ENCODE measurements around the gene CSRNP2.

The CSRNP2 gene

GRCh38 chr12:51083126-51083833, at the start of gene CSRNP2:
Gene CSRNP2 (minus strand): TSS chr12:51083596. CDS start chr12:51076561, 7,035 bp downstream.
- Histone ChIP-seq H3K27ac (peak within 1 kb of the TSS; percentile 95), H3K36me3 (replicated peaks) (no peaks in the 10 kb centered on the region), H3K27me3 (replicated peaks) (no peaks in the 10 kb centered on the region), H3K4me3 (ENCODE audit: low read depth, low read length) (peak within 1 kb of the TSS; percentile 91)
- peak; percentile 96 for DNase-seq
- TF ChIP-seq, protein P1, sequence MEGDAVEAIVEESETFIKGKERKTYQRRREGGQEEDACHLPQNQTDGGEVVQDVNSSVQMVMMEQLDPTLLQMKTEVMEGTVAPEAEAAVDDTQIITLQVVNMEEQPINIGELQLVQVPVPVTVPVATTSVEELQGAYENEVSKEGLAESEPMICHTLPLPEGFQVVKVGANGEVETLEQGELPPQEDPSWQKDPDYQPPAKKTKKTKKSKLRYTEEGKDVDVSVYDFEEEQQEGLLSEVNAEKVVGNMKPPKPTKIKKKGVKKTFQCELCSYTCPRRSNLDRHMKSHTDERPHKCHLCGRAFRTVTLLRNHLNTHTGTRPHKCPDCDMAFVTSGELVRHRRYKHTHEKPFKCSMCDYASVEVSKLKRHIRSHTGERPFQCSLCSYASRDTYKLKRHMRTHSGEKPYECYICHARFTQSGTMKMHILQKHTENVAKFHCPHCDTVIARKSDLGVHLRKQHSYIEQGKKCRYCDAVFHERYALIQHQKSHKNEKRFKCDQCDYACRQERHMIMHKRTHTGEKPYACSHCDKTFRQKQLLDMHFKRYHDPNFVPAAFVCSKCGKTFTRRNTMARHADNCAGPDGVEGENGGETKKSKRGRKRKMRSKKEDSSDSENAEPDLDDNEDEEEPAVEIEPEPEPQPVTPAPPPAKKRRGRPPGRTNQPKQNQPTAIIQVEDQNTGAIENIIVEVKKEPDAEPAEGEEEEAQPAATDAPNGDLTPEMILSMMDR (IDR thresholded peaks at IDR 0.05; ENCODE audit: low read depth, low read length, missing control alignments), result no peak
- in situ Hi-C loops (cut with HindIII; ENCODE audit: low pct_ligation_motif_present, low sequenced_read_pairs), result no loop called here

GRCh38 chr12:51132693-51133092, 49.3 kb upstream of the CSRNP2 start:
- H3K36me3 ChIP-seq (replicated peaks), result no peaks in the 10 kb centered on the region
- DNase-seq, result peak; percentile 5
- H3K27ac ChIP-seq, result no peak overlapping the region
- no peak overlapping the region for H3K4me3 ChIP-seq (ENCODE audit: low read depth, low read length)
- TF ChIP-seq, protein P1 (IDR thresholded peaks at IDR 0.05; ENCODE audit: low read depth, low read length, missing control alignments), result no peak
- in situ Hi-C loops (cut with HindIII; ENCODE audit: low pct_ligation_motif_present, low sequenced_read_pairs), result no loop called here
- H3K27me3 ChIP-seq (replicated peaks), result no peaks in the 10 kb centered on the region

GRCh38 chr12:51131745-51132521, 48.5 kb upstream of the CSRNP2 start:
- DNase-seq, result no peak
- TF ChIP-seq, protein P1 (IDR thresholded peaks at IDR 0.05; ENCODE audit: low read depth, low read length, missing control alignments), result no peak
- Histone ChIP-seq H3K27ac (no peak overlapping the region), H3K36me3 (replicated peaks) (no peaks in the 10 kb centered on the region), H3K4me3 (ENCODE audit: low read depth, low read length) (no peak overlapping the region), H3K27me3 (replicated peaks) (no peaks in the 10 kb centered on the region)
- in situ Hi-C loops (cut with HindIII; ENCODE audit: low pct_ligation_motif_present, low sequenced_read_pairs), result no loop called here

- DNase-seq, result no peak
- Histone ChIP-seq H3K4me3 (ENCODE audit: low read depth, low read length) (no peak overlapping the region), H3K36me3 (replicated peaks) (no peaks in the 10 kb centered on the region), H3K27me3 (replicated peaks) (no peaks in the 10 kb centered on the region), H3K27ac (no peak overlapping the region)
- TF ChIP-seq, protein P1 (IDR thresholded peaks at IDR 0.05; ENCODE audit: low read depth, low read length, missing control alignments), result no peak
- in situ Hi-C loops (cut with HindIII; ENCODE audit: low pct_ligation_motif_present, low sequenced_read_pairs), result no loop called here
Observed at GRCh38 chr12:51128919-51129318, 45.5 kb upstream of the CSRNP2 start.

DNA sequence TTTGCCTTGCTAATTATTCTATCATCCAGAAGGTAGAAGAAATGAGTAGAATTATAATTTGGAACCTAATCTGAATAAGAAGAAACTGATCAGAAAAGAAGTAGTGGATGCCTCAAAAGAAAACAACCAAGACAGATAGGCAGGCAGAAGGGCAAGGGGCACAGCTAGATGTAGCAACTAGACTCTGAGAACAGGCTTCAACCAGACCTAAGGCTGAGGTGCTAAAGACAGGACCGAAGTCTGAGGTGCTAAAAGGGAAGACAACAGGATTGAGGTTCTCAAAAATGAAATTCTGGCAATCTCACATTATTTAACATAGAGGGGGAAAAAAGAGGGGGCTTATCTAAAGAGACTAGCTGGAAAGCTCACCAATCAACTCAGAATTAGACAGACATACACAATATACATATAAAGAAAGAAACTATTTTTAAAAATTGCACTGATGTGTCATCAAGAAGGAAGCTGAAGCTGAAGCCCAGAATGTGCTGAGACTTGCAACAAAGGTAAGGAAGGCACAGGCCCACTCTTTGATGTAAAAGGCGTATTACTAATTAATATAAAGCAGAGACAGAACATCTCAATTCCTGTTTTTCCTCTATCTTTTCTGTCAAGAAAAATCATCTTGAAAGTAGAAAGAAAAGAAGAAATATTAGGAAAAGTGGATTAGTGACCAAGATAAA, 43.8 kb upstream of the CSRNP2 start:
- no peak overlapping the region for H3K27ac ChIP-seq

More for the DNA sequence above, 43.8 kb upstream of the CSRNP2 start:
- TF ChIP-seq, protein P1 (IDR thresholded peaks at IDR 0.05; ENCODE audit: low read depth, low read length, missing control alignments), result no peak
- Histone ChIP-seq H3K36me3 (replicated peaks) (no peaks in the 10 kb centered on the region), H3K27me3 (replicated peaks) (no peaks in the 10 kb centered on the region), H3K4me3 (ENCODE audit: low read depth, low read length) (no peak overlapping the region)
- peak; percentile 8 for DNase-seq
- in situ Hi-C loops (cut with HindIII; ENCODE audit: low pct_ligation_motif_present, low sequenced_read_pairs), result no loop called here

All from brain microvascular endothelial cell (primary cell).